GM12878 (cell line): ENCODE results near the gene HDDC3. TPM values are rescaled to one million over a fixed set of nuclear protein-coding genes. Genes with fewer than 3 reads are reported as not detected.

Experiments used
- ATAC-seq: fragments of 200-7000 bp; cut with Tn5 transposase; 3 replicates; pipeline ENCODE4 v1.9.1; 2020; ENCODE audit warnings: mild to moderate bottlenecking, moderate library complexity
- BruUV-seq: library from RNA; stranded (reverse); fragments of 400-500 nt; replicated peaks from 2 replicates; lab custom pipeline; 2021; lab: Mats Ljungman, UMichigan
- CTCF ChIA-PET: fragments of 300-600 bp; sonication (Branson Sonifier 250); formaldehyde crosslinking; extraction: SDS; loops from one replicate; lab custom pipeline; 2021; ENCODE audit warnings: inconsistent platforms; lab: Yijun Ruan, JAX
- POLR2A ChIA-PET: fragments of 350-600 bp; formaldehyde crosslinking; extraction: SDS; loops from one replicate; lab custom pipeline; 2021; ENCODE audit warnings: inconsistent platforms; lab: Charles Lee
- RAD21 ChIA-PET: fragments of 300-600 bp; sonication (Branson Sonifier 250); formaldehyde crosslinking; loops from one replicate; lab custom pipeline; 2023; ENCODE audit warnings: antibody characterized with exemption; ENCODE audit not compliant: unreplicated experiment; lab: Charles Lee
- SMC1A ChIA-PET: fragments of 300-600 bp; sonication (Branson Sonifier 250); formaldehyde crosslinking; loops from one replicate; lab custom pipeline; 2023; ENCODE audit not compliant: unreplicated experiment, uncharacterized antibody; lab: Charles Lee
- DNase-seq: peaks from one replicate; pipeline ENCODE4 v3.0.0-alpha.2; 2011; ENCODE audit warnings: low read depth, low spot score
- FAIRE-seq: peaks from 3 replicates; lab custom pipeline; 2011; peaks lifted over from hg19 to GRCh38; lab: Jason Lieb, UNC
- H2AFZ ChIP-seq: 2 replicates; pipeline ENCODE4 v1.6.0; 2011; ENCODE audit warnings: low read depth, low read length, control low read depth; ENCODE audit not compliant: control insufficient read depth
- H3K27ac ChIP-seq: 2 replicates; pipeline ENCODE4 v1.5.1; 2011; ENCODE audit warnings: control low read depth; ENCODE audit not compliant: control insufficient read depth, insufficient read depth
- H3K27me3 ChIP-seq, 2 experiments: replicated peaks in 1 of 2; 2 replicates each; pipeline versions ENCODE4 v1.6.0 to v1.6.1; 2011; ENCODE audit warnings: low read length in 1 of 2; ENCODE audit not compliant: control insufficient read depth in 2 of 2, insufficient read depth in 2 of 2
- H3K36me3 ChIP-seq, 2 experiments: 2 replicates each; pipeline ENCODE4 v1.5.1; 2011; ENCODE audit warnings: low read length in 1 of 2; ENCODE audit not compliant: control insufficient read depth in 2 of 2, insufficient read depth in 2 of 2
- H3K4me1 ChIP-seq: 2 replicates; pipeline ENCODE4 v1.6.1; 2011; ENCODE audit warnings: mild to moderate bottlenecking, low read length, moderate library complexity, mixed read lengths; ENCODE audit not compliant: control insufficient read depth, insufficient read depth
- H3K4me2 ChIP-seq: 2 replicates; pipeline ENCODE4 v1.6.0; 2011; ENCODE audit warnings: control low read depth; ENCODE audit not compliant: control insufficient read depth, insufficient read depth
- H3K4me3 ChIP-seq: fragments of 200-600 bp; sonication (generic); 2 replicates; pipeline ENCODE4 v1.5.1; 2016
- H3K79me2 ChIP-seq: 2 replicates; pipeline ENCODE4 v1.6.0; 2011; ENCODE audit warnings: low read length; ENCODE audit not compliant: control insufficient read depth, insufficient read depth
- H3K9ac ChIP-seq: 2 replicates; pipeline ENCODE4 v1.8.0; 2011; ENCODE audit warnings: low read length, control low read depth, mixed read lengths; ENCODE audit not compliant: control insufficient read depth, insufficient read depth
- H3K9me3 ChIP-seq: replicated peaks from 3 replicates; pipeline ENCODE4 v1.5.1; 2011; ENCODE audit warnings: mild to moderate bottlenecking, low read length; ENCODE audit not compliant: control insufficient read depth, insufficient read depth
- H4K20me1 ChIP-seq: 2 replicates; pipeline ENCODE4 v1.6.0; 2011; ENCODE audit not compliant: control insufficient read depth, insufficient read depth
- POLR2A ChIP-seq: IDR thresholded peaks from 2 replicates; pipeline ENCODE4 v1.6.1; 2011; ENCODE audit warnings: low read depth, mild to moderate bottlenecking, low read length
- RAD21 ChIP-seq: IDR thresholded peaks from 2 replicates; pipeline ENCODE4 v1.6.1; 2011; ENCODE audit warnings: mild to moderate bottlenecking, low read depth, low read length, moderate library complexity; ENCODE audit not compliant: insufficient read depth
- SP1 ChIP-seq: IDR thresholded peaks from one replicate; pipeline ENCODE4 v1.6.1; 2011; ENCODE audit warnings: low read depth, low read length
- TCF12 ChIP-seq: IDR thresholded peaks from 2 replicates; pipeline ENCODE4 v1.6.1; 2011; ENCODE audit warnings: low read depth, mild to moderate bottlenecking, low read length
- WGBS: methylation state at CpG from one replicate; pipeline ENCODE4 v1.1.6; 2016; ENCODE audit warnings: low lambda C conversion rate; ENCODE audit not compliant: insufficient replicate concordance, insufficient coverage; ENCODE audit errors: missing lambda C conversion rate; 5-methylcytosine and 5-hydroxymethylcytosine counted together
- in situ Hi-C: fragments of 300-500 bp; cut with MboI; formaldehyde crosslinking; loops from 9 replicates; pipeline ENCODE4 v1.14.3; 2018; ENCODE audit warnings: mixed read lengths
- intact Hi-C: fragments of 100-400 bp; cut with micrococcal nuclease; formaldehyde crosslinking; loops from one replicate; pipeline ENCODE4 v1.14.2; 2022; ENCODE audit not compliant: unreplicated experiment
- polyA plus RNA-seq, 11 experiments: library from polyadenylated mRNA; depleted of rRNA in 4 of 11; unstranded in 6 of 11; stranded (reverse) in 5 of 11; fragments of >200 nt; fragmentation: Nextera tagmentation in 4 of 11; fragmentation: Illumina TruSeq in 1 of 11; extraction: Ambion mirVana in 4 of 11; extraction: Trizol in 1 of 11; gene quantifications; 1 replicate in 1 of 11; 2 replicates in 10 of 11; pipeline versions ENCODE4 v1.2.1 to v1.2.3, GENCODE V29; 2011 to 2016; ENCODE audit warnings: inconsistent platforms in 2 of 11, missing spikeins in 2 of 11, low read depth in 1 of 11
- total RNA-seq, 4 experiments: library from RNA; depleted of rRNA in 3 of 4; stranded (reverse); fragments of >200 nt in 3 of 4; fragmentation: Illumina TruSeq in 1 of 4; extraction: Trizol in 1 of 4; gene quantifications; 2 replicates each; pipeline versions ENCODE4 v1.2.1 to v1.2.3, GENCODE V29; 2013 to 2021

HDDC3 gene
- total and polyA plus RNA-seq, 10 of the 15 experiments (the other 5 are each of a cell fraction or from before 2014, with no cell fraction given): 5.6 to 39.5 (median 23.0) TPM

GRCh38 chr15:90915808-90916440 lies 16.4 kb downstream of the HDDC3 start:
- FAIRE-seq (no peak), ATAC-seq (no peak)
- POLR2A ChIA-PET: interaction anchor here (0.6 kb wide), 1 partner anchor 12 kb away, joined by 5 read pairs; no protein-coding TSS in a partner anchor

GRCh38 chr15:90915216-90915807 lies 17.0 kb downstream of the HDDC3 start:
- no peak overlapping the region for H2AFZ ChIP-seq
- DNase-seq: no peak
- ChIA-PET SMC1A (interaction anchor here (1.8 kb wide), 1 partner anchor 11 kb away, joined by 4 read pairs; no protein-coding TSS in a partner anchor), RAD21 (no interaction called here), CTCF (no interaction called here), POLR2A (interaction anchor here (0.6 kb wide), 1 partner anchor 12 kb away, joined by 5 read pairs; no protein-coding TSS in a partner anchor)
- no peak for ATAC-seq
- no peak overlapping the region for H3K4me2 ChIP-seq
- no peak overlapping the region for H3K27ac ChIP-seq
- no peaks in the 10 kb centered on the region for H3K9me3 ChIP-seq
- BruUV-seq: no TSS peak
- TF ChIP-seq TCF12 (0 out of 2 replicates have a peak, but pooled peaks have one; percentile 25), RAD21 (no peak)
- no peak for FAIRE-seq
- intact Hi-C loops: no loop called here
- no peaks in the 10 kb centered on the region for H3K27me3 ChIP-seq
- in situ Hi-C loops: no loop called here
- H3K36me3 ChIP-seq: peaks cover 29 to 57% of the 10 kb centered on the region in 2 experiments
- no peaks in the 10 kb centered on the region for H3K79me2 ChIP-seq
- no peak overlapping the region for H3K4me3 ChIP-seq
- no peaks in the 10 kb centered on the region for H4K20me1 ChIP-seq
- H3K9ac ChIP-seq: no peak overlapping the region
- H3K4me1 ChIP-seq: no peaks in the 10 kb centered on the region
- WGBS: 62% methylated on average over 7 of the region's 7 CpGs

More at GRCh38 chr15:90915808-90916440, 16.4 kb downstream of the HDDC3 start:
- in situ Hi-C loops: no loop called here
- Histone ChIP-seq H3K4me1 (no peaks in the 10 kb centered on the region), H4K20me1 (no peaks in the 10 kb centered on the region), H3K9ac (no peak overlapping the region), H3K27ac (no peak overlapping the region), H3K4me3 (no peak overlapping the region), H2AFZ (no peak overlapping the region), H3K36me3 (peaks cover 33 to 54% of the 10 kb centered on the region in 2 experiments), H3K27me3 (no peaks in the 10 kb centered on the region), H3K79me2 (no peaks in the 10 kb centered on the region), H3K4me2 (no peak overlapping the region), H3K9me3 (no peaks in the 10 kb centered on the region)
- ChIA-PET SMC1A (interaction anchor here (1.8 kb wide), 1 partner anchor 12 kb away, joined by 4 read pairs; no protein-coding TSS in a partner anchor), RAD21 (no interaction called here), CTCF (no interaction called here)
- 90% methylated on average over 25 of the region's 25 CpGs for WGBS
- BruUV-seq: no TSS peak
- intact Hi-C loops: no loop called here
- no peak for DNase-seq
- TF ChIP-seq SP1 (no peak), POLR2A (peak; percentile 13; the same call in 1 of the 2 replicates)
